Astrocyte (in vitro differentiated cells and primary cell): ENCODE measurements around the gene SIN3B. TPM values are rescaled to one million over a fixed set of nuclear protein-coding genes. Genes with fewer than 3 reads are reported as not detected.

Source experiments
- DNase-seq: peaks from one replicate; pipeline ENCODE4 v3.0.0-alpha.2; 2010; ENCODE audit warnings: low read depth
- FAIRE-seq: peaks from 2 replicates; lab custom pipeline; 2011; peaks lifted over from hg19 to GRCh38; lab: Jason Lieb, UNC
- H2AFZ ChIP-seq: 2 replicates; pipeline ENCODE4 v1.6.0; 2012; ENCODE audit warnings: low read depth, low read length, inconsistent platforms
- H3K27ac ChIP-seq: 2 replicates; pipeline ENCODE4 v1.5.1; 2011; ENCODE audit warnings: low read depth, low read length, inconsistent platforms
- H3K27me3 ChIP-seq: 2 replicates; pipeline ENCODE4 v1.6.0; 2011; ENCODE audit warnings: low read length, inconsistent platforms; ENCODE audit not compliant: insufficient read depth
- H3K36me3 ChIP-seq: 2 replicates; pipeline ENCODE4 v1.5.1; 2011; ENCODE audit warnings: low read length, inconsistent platforms; ENCODE audit not compliant: insufficient read depth
- H3K4me1 ChIP-seq: 2 replicates; pipeline ENCODE4 v1.5.1; 2011; ENCODE audit warnings: low read length, inconsistent platforms; ENCODE audit not compliant: insufficient read depth
- H3K4me2 ChIP-seq: 2 replicates; pipeline ENCODE4 v1.6.0; 2012; ENCODE audit warnings: low read length, inconsistent platforms
- H3K4me3 ChIP-seq: 2 replicates; pipeline ENCODE4 v1.5.1; 2011; ENCODE audit warnings: low read depth, mild to moderate bottlenecking, low read length, inconsistent platforms; ENCODE audit not compliant: insufficient read depth
- H3K79me2 ChIP-seq: 2 replicates; pipeline ENCODE4 v1.6.0; 2012; ENCODE audit warnings: mild to moderate bottlenecking, low read length, inconsistent platforms; ENCODE audit not compliant: insufficient read depth
- H3K9ac ChIP-seq: 2 replicates; pipeline ENCODE4 v1.6.0; 2012; ENCODE audit warnings: mild to moderate bottlenecking, low read length, inconsistent platforms
- H3K9me3 ChIP-seq: 2 replicates; pipeline ENCODE4 v1.5.1; 2012; ENCODE audit warnings: low read depth, mild to moderate bottlenecking, low read length, inconsistent platforms; ENCODE audit not compliant: insufficient read depth
- H4K20me1 ChIP-seq: 2 replicates; pipeline ENCODE4 v1.6.0; 2012; ENCODE audit warnings: low read length, inconsistent platforms; ENCODE audit not compliant: insufficient read depth
- H3K27ac Mint-ChIP-seq: one replicate; pipeline ENCODE4 v1.8.0; 2021; ENCODE audit warnings: mild to moderate bottlenecking, mixed read lengths; ENCODE audit not compliant: unreplicated experiment
- H3K27me3 Mint-ChIP-seq: one replicate; pipeline ENCODE4 v1.8.0; 2021; ENCODE audit warnings: low read depth, mixed read lengths; ENCODE audit not compliant: unreplicated experiment
- H3K36me3 Mint-ChIP-seq: one replicate; pipeline ENCODE4 v1.8.0; 2021; ENCODE audit warnings: low read depth, mixed read lengths; ENCODE audit not compliant: unreplicated experiment
- H3K4me1 Mint-ChIP-seq: one replicate; pipeline ENCODE4 v1.8.0; 2021; ENCODE audit warnings: low read depth, mixed read lengths; ENCODE audit not compliant: unreplicated experiment
- H3K4me3 Mint-ChIP-seq: one replicate; pipeline ENCODE4 v1.8.0; 2021; ENCODE audit warnings: mild to moderate bottlenecking, moderate library complexity, mixed read lengths; ENCODE audit not compliant: unreplicated experiment
- H3K9me3 Mint-ChIP-seq: one replicate; pipeline ENCODE4 v1.8.0; 2021; ENCODE audit warnings: mild to moderate bottlenecking, mixed read lengths; ENCODE audit not compliant: unreplicated experiment
- CTCF ChIP-seq: IDR thresholded peaks from 2 replicates; pipeline ENCODE4 v1.5.1; 2011; ENCODE audit warnings: low read depth, mild to moderate bottlenecking, inconsistent platforms, low read length, moderate library complexity; ENCODE audit not compliant: insufficient read depth
- EZH2 ChIP-seq: IDR thresholded peaks from 2 replicates; pipeline ENCODE4 v1.6.1; 2012; ENCODE audit warnings: mild to moderate bottlenecking, low read length, inconsistent platforms; ENCODE audit not compliant: insufficient read depth
- total RNA-seq: library from RNA; stranded (reverse); gene quantifications from 2 replicates; pipeline ENCODE4 v1.2.1, GENCODE V29; 2021

The SIN3B gene
- total RNA-seq, 1 donor from 2014 or later, result 86.1 TPM

- TF ChIP-seq EZH2 (no peak), CTCF (no peak)
- H3K27ac Mint-ChIP-seq, result peak overlapping the region; percentile 58
- Histone ChIP-seq H3K27ac (peak overlapping the region; percentile 37), H2AFZ (peak overlapping the region; percentile 58), H3K9me3 (no peaks in the 10 kb centered on the region), H3K4me1 (peaks cover 31% of the 10 kb centered on the region), H3K9ac (peak overlapping the region; percentile 93), H3K36me3 (peaks cover 23% of the 10 kb centered on the region), H3K27me3 (no peaks in the 10 kb centered on the region), H3K79me2 (peaks cover 33% of the 10 kb centered on the region), H3K4me2 (peak overlapping the region; percentile 96), H4K20me1 (peaks cover 38% of the 10 kb centered on the region), H3K4me3 (peak overlapping the region; percentile 83)
- H3K36me3 Mint-ChIP-seq, result peaks cover 17% of the 10 kb centered on the region
- no peak for DNase-seq
- peaks cover 29% of the 10 kb centered on the region for H3K4me1 Mint-ChIP-seq
- H3K27me3 Mint-ChIP-seq, result no peaks in the 10 kb centered on the region
- FAIRE-seq, result no peak
- peak overlapping the region; percentile 88 for H3K4me3 Mint-ChIP-seq
- peaks cover 6% of the 10 kb centered on the region for H3K9me3 Mint-ChIP-seq
These were observed 658 bp downstream of the SIN3B start for GRCh38 chr19:16829822-16830289.

GRCh38 chr19:16830679-16831078 is 1.5 kb downstream of the SIN3B start:
- peak overlapping the region; percentile 41 for H3K27ac Mint-ChIP-seq
- Histone ChIP-seq H3K9ac (peak overlapping the region; percentile 93), H4K20me1 (peaks cover 40% of the 10 kb centered on the region), H2AFZ (no peak overlapping the region), H3K4me1 (peaks cover 23% of the 10 kb centered on the region), H3K27ac (no peak overlapping the region), H3K27me3 (no peaks in the 10 kb centered on the region), H3K9me3 (no peaks in the 10 kb centered on the region), H3K4me3 (peak overlapping the region; percentile 83), H3K4me2 (peak overlapping the region; percentile 96), H3K79me2 (peaks cover 34% of the 10 kb centered on the region), H3K36me3 (peaks cover 23% of the 10 kb centered on the region)
- peak; percentile 71 for DNase-seq
- FAIRE-seq, result no peak
- peaks cover 17% of the 10 kb centered on the region for H3K36me3 Mint-ChIP-seq
- TF ChIP-seq CTCF (no peak), EZH2 (no peak)
- no peaks in the 10 kb centered on the region for H3K27me3 Mint-ChIP-seq
- H3K4me1 Mint-ChIP-seq, result peaks cover 22% of the 10 kb centered on the region
- peaks cover 6% of the 10 kb centered on the region for H3K9me3 Mint-ChIP-seq
- H3K4me3 Mint-ChIP-seq, result peak overlapping the region; percentile 88

- FAIRE-seq (no peak), DNase-seq (no peak)
- no peak overlapping the region for H3K9ac ChIP-seq
- Mint-ChIP-seq H3K27me3 (no peaks in the 10 kb centered on the region), H3K4me1 (peaks cover 19% of the 10 kb centered on the region), H3K27ac (peak overlapping the region; percentile 53), H3K36me3 (peaks cover 21% of the 10 kb centered on the region), H3K9me3 (peaks cover 6% of the 10 kb centered on the region), H3K4me3 (peak overlapping the region; percentile 88)
- H3K27ac ChIP-seq, result no peak overlapping the region
- H3K4me3 ChIP-seq, result no peak overlapping the region
- H4K20me1 ChIP-seq, result peaks cover 49% of the 10 kb centered on the region
- H3K27me3 ChIP-seq, result no peaks in the 10 kb centered on the region
- H3K9me3 ChIP-seq, result no peaks in the 10 kb centered on the region
- H3K36me3 ChIP-seq, result peaks cover 27% of the 10 kb centered on the region
- TF ChIP-seq CTCF (no peak), EZH2 (no peak)
- H3K4me2 ChIP-seq, result no peak overlapping the region
- H2AFZ ChIP-seq, result no peak overlapping the region
- H3K4me1 ChIP-seq, result peaks cover 19% of the 10 kb centered on the region
- peaks cover 43% of the 10 kb centered on the region for H3K79me2 ChIP-seq
These were observed 2.3 kb downstream of the SIN3B start for GRCh38 chr19:16831531-16831930.
